HG03139 (cell line): ENCODE data around the gene CFAP61.
"Not testable (repeated sequence)": the region's sequence is repeated elsewhere in the genome, so short reads cannot be mapped to it uniquely, and the experiment has no call there.

Experiments used
- ATAC-seq: cut with Tn5 transposase; IDR thresholded peaks from one replicate; pipeline ENCODE4 v1.9.1; 2021; ENCODE audit not compliant: unreplicated experiment

The CFAP61 gene

GRCh38 chr20:20052074-20052970, at the start of gene CFAP61, which contains the start of gene CRNKL1:
TSS of gene CFAP61 (plus strand) at chr20:20052532. CDS start at chr20:20056654, 4,122 bp downstream.
TSS of gene CRNKL1 (minus strand) at chr20:20052466. CDS start at chr20:20052342, 124 bp downstream.
- ATAC-seq, result peak; percentile 90

- ATAC-seq, result no peak
Observed at GRCh38 chr20:20003031-20003954, 49.0 kb upstream of the CFAP61 start.

GRCh38 chr20:20003955-20004322, 48.4 kb upstream of the CFAP61 start:
- not testable (repeated sequence) for ATAC-seq

- no peak for ATAC-seq
Observed at GRCh38 chr20:20005342-20005741, 47.0 kb upstream of the CFAP61 start.

GRCh38 chr20:20009784-20010253, 42.5 kb upstream of the CFAP61 start:
- ATAC-seq, result no peak

- ATAC-seq, result no peak
Observed at GRCh38 chr20:20010639-20011500, 41.5 kb upstream of the CFAP61 start.

GRCh38 chr20:20012541-20012940, 39.8 kb upstream of the CFAP61 start:
- no peak for ATAC-seq

GRCh38 chr20:20014659-20015058, 37.7 kb upstream of the CFAP61 start:
- ATAC-seq, result no peak

GRCh38 chr20:20017001-20017843, 35.1 kb upstream of the CFAP61 start, which contains the start of gene NAA20:
TSS of gene NAA20 (plus strand) at chr20:20017362. CDS start at chr20:20017397, 35 bp downstream.
- peak; percentile 99 for ATAC-seq

- peak; percentile 3 for ATAC-seq
Observed at GRCh38 chr20:20017844-20018185, 34.5 kb upstream of the CFAP61 start.

- ATAC-seq, result no peak
Observed at GRCh38 chr20:20018366-20018765, 34.0 kb upstream of the CFAP61 start.

- no peak for ATAC-seq
Observed at GRCh38 chr20:20019123-20019522, 33.2 kb upstream of the CFAP61 start.

- ATAC-seq, result no peak
Observed at GRCh38 chr20:20020908-20021307, 31.4 kb upstream of the CFAP61 start.

GRCh38 chr20:20021835-20022234, 30.5 kb upstream of the CFAP61 start:
- ATAC-seq, result no peak

- ATAC-seq, result peak; percentile 51
Observed at GRCh38 chr20:20022498-20022897, 29.8 kb upstream of the CFAP61 start.

- no peak for ATAC-seq
Observed at GRCh38 chr20:20023395-20023794, 28.9 kb upstream of the CFAP61 start.

- no peak for ATAC-seq
Observed at GRCh38 chr20:20024942-20025341, 27.4 kb upstream of the CFAP61 start.

- no peak for ATAC-seq
Observed at GRCh38 chr20:20027284-20027683, 25.0 kb upstream of the CFAP61 start.

GRCh38 chr20:20031790-20032189, 20.5 kb upstream of the CFAP61 start:
- no peak for ATAC-seq

- no peak for ATAC-seq
Observed at GRCh38 chr20:20034486-20034885, 17.8 kb upstream of the CFAP61 start.
